HG02981 (cell line): ENCODE measurements around the gene VAV2.

Experiments used
- ATAC-seq: cut with Tn5 transposase; IDR thresholded peaks from one replicate; pipeline ENCODE4 v1.9.1; 2021; ENCODE audit warnings: mild to moderate bottlenecking, moderate library complexity; ENCODE audit not compliant: unreplicated experiment

Gene VAV2

DNA sequence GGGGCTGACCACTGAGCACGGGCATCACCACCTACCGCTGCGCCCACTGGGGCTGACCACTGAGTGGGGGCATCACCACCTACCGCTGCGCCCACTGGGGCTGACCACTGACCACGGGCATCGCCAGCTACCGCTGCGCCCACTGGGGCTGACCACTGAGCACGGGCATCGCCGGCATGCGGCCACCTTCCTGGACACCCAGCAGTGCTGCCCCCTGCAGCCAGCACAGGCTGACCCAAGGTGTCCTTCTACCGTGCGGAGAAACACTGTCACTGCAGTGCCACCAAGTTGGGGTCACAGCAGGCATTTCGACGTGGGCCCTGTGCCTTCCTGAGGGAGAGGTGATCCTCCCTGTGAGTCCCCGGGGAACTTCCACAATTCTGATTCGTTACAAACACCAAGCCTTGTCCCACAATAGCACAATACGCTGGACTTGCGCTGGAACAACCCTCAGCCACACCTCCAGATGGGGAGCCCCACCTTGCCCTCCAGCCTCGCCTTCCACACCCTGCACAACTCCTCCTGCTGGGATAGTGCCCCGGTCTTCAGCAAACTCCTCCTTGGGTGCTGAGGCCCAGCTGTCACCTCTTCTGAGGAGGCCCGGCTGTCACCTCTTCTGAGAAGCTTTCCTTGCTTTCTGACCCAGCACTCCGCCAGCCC is 163.7 kb downstream of the VAV2 start:
- no peak for ATAC-seq

DNA sequence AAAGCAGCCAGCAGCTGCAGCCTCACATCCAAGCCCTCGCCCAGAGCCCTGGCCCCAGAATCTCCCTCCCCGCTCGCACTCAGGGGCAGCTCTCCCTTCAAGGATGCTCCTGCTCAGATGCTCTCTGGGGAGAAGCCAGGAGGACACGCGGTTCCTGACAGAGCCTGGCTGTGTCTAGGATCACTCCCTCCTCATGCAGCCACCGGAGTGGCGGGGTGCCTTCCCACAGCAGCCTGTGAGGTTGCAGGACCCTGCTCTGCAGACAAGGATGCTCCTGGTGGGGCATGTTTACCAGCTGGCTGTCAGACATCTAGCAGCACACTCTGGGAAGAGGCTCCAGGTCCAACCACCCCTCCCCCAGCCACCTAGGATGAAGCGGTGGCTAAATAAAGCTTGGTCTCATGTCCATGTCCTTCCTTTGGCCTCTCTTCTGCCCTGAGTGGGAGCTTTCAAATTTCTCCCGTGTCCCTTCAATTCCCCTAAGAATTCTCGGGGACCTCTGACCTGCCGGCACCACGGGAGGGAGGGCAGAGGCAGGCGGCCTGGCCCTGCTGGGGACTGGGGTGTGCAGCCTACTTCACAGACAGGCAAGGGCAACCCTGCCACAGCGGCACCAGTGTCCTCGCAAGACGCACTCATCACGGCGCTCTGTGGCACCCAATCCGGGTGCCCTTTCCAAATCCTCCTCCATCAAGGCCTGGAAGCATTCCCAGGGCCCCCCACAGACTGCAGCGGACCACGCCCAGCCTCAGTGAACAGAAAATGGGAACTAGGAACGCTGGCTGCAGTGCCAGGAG is 165.6 kb downstream of the VAV2 start:
- no peak for ATAC-seq

DNA sequence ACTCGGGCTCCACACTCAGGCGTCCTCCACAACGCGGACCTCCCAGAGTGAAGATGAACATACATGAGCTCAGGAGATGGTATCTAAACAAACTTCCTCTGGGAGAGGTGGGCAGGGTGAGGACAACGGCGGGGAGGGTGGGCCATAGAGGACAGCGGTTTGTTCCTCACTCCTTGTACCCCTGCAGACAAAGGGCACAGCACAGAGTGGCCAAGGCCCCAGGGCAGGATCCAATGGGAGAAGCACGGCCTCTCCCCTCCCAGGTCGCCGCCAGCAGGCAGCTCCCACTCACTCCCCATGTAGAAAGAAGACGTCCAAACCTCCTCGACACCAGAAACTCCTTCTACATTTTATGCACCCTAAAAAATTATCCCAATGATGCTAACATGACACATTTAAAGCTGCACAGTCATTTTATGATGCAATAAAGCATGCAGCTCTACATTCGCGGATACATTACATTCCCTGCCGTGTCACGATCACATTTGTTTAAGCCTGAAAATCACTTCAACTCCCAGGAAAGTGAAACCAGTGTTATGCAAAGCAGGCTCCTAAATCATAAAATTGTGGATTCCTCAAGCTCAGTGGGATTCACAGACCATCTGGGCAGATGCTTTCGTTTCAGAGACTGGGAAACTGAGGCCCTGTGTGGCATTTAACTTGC is 166.4 kb downstream of the VAV2 start:
- no peak for ATAC-seq

GRCh38 chr9:133824802-133825186 is 167.3 kb downstream of the VAV2 start:
- no peak for ATAC-seq

DNA sequence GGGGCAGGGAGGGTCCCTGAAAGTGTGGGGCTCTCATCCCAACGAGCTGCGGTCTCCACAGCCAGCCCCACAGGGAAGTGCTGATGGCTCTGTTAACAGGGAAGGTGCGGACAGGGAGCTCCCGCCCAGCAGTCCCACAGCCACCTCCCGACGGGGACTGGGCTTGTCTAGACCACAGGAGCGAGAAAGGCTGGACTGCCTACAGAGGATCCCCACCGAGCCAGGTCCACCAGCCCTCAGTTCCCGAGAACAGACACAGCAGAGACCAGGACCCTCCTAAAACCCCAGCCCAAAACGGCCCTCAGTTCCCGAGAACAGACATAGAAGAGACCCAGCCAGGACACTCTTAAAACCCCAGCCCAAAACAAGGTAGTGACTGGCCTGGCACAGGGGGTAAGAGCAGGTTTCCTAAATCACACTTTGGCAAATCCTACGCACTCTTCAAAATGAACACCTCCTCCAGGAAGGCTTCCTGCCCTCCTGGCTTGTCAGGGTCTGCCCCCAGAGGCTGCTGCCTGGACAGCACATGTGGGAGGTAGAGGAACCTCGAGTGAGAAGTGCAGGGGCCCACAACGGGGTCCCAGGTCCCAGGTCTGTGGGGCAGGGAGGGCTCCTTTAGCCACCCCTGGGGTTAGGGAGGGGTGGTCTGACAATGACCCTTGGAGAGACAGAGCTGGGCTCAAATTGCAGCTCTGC is 167.9 kb downstream of the VAV2 start:
- no peak for ATAC-seq

- no peak for ATAC-seq
Observed at GRCh38 chr9:133823189-133824105, 168.7 kb downstream of the VAV2 start.

DNA sequence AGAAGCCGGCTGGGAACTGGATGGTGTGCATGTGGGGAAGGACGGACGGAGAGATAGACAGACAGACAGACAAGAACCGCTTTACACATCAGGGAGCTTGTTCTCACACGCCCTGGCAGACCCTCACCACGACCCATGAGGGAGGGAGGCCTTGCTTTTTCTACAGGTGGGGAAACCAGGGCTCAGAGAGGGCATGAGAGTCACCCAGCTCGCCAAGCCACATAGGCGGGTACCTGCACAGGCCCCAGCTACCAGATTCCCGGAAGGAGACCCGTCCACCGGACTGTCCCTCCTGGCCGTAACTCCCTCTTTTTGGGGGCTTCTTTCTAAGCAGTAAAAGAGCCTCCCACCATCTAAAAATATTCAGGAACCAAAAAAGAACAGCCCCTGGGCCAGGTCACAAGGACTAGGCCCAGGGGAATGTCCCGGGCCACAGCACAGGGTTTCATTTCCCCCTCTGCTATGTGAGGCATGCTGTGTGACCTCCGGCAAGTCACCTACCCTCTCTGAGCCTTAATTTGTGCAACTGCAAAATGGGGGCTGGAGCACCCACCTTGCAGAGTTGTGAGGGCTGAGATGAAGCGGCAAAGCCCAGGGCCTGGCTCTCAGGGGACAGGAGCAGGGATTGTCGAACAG is 169.6 kb downstream of the VAV2 start:
- ATAC-seq: no peak

GRCh38 chr9:133821601-133822429 is 170.3 kb downstream of the VAV2 start:
- ATAC-seq: no peak

- ATAC-seq: no peak
Observed at GRCh38 chr9:133819923-133820322, 172.2 kb downstream of the VAV2 start.

DNA sequence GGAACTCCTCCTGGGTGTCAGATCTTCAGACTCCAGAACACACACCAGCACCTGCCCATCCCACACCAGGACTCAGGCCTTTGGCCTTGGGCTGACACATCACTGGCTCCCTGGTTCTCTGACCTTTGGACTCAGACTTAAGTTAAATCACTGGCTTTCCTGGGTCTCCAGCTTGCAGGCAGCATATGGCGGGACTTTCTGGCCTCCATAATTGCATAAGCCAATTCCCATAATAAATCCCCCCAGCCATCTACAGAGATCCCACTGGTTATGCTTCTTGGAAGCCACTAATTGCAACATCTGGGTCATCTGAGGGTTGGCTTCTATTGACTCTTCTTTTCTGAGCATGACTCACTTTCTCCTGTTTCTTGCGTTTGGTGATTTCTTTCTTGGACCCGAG is 173.7 kb downstream of the VAV2 start:
- no peak for ATAC-seq

DNA sequence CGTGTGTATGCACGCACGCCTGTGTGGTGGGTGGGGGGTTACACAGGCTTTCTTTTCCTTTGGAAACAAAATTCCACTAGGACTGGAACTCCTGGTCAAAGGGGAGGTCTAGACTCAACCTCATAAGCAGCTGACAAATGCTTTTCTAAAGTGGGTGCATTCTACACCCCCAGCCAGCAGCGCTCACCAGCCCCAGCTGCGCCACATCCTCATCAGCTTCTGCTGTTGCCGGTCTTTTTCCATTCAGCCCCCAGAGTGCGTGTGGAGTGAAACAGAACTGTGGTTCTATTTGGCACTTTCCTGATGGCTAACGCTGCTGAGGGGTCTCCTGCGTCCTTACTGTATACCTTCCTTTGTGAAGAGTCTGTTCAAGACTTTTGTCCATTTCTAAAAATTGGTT is 176.3 kb downstream of the VAV2 start:
- ATAC-seq: no peak

DNA sequence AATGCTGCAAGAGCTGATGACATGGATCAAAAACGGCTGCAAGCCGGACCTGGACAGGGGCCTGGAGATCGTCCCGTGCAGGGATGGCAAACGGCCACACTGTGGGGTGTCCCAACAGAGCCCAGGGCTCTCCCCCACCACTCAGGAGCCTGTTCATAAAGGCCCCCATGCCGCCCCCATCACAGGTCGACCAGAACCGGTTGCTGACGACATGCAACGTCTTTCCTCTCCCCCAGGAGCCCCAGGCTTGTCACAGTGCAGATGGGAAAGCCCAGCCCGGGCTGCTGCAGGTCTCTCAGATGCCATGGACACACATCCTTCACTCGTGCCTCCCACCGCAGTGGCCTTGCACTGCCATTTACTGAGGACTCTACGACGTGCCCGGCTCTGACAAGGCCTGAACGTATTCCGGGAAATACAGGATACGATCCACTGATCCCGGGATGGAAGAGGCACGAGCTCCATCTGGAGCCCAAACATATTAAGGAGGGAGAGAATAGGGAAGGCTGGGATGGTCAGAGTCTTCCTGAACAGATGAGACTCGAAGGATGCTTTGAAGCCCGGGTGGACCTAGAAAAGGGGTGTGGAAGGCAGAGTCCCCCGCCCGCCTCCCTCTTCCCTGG is 177.4 kb downstream of the VAV2 start:
- ATAC-seq: no peak

GRCh38 chr9:133813749-133814585 is 178.2 kb downstream of the VAV2 start:
- ATAC-seq: no peak

DNA sequence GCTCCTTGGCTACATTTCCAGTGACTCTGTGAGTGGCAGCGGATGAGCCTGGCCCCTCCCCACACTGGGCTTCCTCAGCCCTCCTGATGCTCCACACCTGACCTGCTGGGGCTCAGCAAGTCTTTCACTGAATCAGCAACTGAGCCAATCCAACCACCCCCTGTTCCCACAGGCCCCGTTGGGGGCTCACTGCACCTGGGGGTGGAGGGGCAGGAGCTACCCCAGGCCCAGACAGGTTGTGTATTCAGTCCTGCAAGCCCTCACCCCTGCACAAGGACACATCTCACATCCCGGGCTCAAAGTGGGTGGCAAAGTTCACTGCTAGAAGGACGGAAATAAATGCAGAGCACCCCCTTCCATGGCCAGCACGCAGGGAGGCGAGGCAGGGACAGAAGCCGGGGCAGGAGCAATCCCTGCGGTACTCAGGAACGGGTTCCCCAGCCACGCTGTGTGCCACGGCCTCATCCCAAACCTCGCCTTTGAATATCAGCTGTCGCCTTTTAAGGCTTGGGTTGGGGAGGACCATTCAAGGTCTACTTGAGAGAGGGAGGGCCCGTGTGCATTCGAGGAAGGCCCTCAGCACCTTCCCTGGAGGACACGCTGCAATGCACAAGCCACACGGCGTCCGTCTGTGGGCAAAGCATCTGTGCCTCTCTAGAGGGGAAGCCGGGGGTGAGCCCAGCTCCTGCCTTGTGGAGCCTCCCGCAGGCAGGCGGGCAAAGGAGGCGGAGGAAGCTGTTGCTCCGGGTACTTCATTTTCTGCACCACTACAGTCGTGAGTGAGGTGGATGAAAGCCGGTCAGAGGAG is 179.0 kb downstream of the VAV2 start:
- no peak for ATAC-seq

DNA sequence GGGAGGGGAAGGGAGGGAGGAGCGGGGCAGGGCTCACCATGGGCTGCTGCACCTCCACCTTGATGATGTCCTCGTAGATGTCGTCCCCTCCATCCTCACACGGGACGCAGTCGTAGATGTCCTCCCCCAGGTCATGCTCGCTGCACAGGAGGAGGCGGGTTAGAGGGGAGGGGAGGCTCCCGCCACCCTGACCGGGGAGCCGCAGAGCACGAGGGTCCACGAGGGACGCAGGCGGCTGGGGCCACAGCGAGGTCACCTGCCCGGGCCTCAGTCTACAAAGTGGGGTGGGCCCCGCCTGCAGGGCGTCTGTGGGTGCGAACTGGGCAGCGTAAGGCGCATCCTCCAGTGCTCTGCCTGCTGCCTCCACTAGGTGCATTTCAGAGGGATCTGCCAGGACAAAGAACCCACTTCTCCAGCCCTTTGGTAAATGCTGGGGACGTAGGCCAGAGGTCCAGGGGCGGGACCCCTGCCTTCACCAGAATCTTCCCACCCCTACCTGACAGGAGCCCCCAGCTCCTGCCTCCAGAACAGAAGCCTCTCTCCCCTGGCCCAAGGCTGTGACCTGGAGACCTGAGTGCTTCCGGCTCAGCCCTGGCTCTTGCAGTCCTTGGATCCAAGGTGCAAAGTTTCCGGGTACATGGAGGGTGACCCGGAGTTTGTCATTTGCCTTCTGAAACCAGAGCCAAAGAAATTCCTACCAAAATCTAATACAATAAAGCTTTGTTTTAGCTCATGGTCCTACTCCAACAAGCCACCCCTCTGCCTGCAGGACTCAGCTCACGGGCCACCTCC is 179.9 kb downstream of the VAV2 start:
- no peak for ATAC-seq

DNA sequence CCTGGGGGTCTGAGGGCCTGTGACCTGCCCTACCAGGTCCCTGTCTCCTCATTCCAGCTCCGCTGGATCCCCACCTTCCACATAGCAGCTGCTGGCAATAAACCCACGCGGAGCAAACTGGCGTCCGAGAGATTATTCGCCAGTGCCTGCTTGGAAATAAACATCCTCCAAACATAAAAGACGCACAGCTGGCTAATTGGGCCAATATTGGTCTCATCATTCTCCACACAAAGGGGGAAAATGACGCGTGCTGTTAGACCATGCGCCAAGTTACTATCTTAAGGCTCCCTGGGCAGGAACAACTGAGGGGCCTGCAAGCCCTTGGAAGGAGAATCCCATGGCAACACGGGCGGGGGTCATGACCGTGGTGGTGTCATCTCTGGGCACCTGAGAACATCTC is 180.7 kb downstream of the VAV2 start:
- ATAC-seq: no peak
